Measurements from ENCODE around the gene SLC18A2.

SLC18A2 gene

DNA sequence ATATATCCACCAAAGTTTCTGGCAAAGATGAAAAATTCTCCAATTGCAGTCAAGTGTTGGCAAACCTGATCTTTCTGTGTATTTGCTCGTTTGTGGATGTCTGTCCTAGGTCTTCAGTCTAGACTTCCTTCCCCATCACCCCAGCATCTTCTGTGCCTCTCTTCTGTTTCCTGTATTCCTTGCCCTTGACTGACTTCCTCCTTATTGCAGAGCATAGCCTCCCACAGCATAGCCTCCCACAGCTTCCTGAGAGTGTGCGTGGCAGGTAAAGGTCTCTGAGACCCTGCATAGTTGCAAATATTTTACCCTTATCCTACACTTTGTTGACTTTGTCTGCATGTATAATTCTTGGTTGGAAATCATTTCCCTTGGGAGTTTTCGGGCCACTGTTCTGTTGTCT is 18.4 kb downstream of the SLC18A2 start:
- peaks cover 3% of the 10 kb centered on the region; the same call in 1 of the 2 replicates for H3K27me3 ChIP-seq (ENCODE audit: control insufficient read depth, low read length)
- no peaks in the 10 kb centered on the region for H3K36me3 ChIP-seq (ENCODE audit: control insufficient read depth, low read length)
- H3K27ac ChIP-seq (ENCODE audit: low read depth, low read length): no peak overlapping the region
- no peaks in the 10 kb centered on the region for H4K20me1 ChIP-seq (ENCODE audit: control insufficient read depth, insufficient read depth, low read depth, low read length)
- H3K79me2 ChIP-seq (ENCODE audit: control insufficient read depth, low read length): no peaks in the 10 kb centered on the region
- H3K9me3 ChIP-seq (ENCODE audit: control insufficient read depth, insufficient read depth, low read length): no peaks in the 10 kb centered on the region
- no peak overlapping the region for H3K4me3 ChIP-seq (ENCODE audit: low read length)
- no peak overlapping the region for H3K4me2 ChIP-seq (ENCODE audit: low read length)
- TF ChIP-seq, protein P1, sequence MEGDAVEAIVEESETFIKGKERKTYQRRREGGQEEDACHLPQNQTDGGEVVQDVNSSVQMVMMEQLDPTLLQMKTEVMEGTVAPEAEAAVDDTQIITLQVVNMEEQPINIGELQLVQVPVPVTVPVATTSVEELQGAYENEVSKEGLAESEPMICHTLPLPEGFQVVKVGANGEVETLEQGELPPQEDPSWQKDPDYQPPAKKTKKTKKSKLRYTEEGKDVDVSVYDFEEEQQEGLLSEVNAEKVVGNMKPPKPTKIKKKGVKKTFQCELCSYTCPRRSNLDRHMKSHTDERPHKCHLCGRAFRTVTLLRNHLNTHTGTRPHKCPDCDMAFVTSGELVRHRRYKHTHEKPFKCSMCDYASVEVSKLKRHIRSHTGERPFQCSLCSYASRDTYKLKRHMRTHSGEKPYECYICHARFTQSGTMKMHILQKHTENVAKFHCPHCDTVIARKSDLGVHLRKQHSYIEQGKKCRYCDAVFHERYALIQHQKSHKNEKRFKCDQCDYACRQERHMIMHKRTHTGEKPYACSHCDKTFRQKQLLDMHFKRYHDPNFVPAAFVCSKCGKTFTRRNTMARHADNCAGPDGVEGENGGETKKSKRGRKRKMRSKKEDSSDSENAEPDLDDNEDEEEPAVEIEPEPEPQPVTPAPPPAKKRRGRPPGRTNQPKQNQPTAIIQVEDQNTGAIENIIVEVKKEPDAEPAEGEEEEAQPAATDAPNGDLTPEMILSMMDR (IDR thresholded peaks at IDR 0.05; ENCODE audit: low read depth, low read length, poor library complexity, severe bottlenecking): no peak
- H3K9me2 ChIP-seq (replicated peaks; ENCODE audit: control insufficient read depth, low read length): no peaks in the 10 kb centered on the region
- peaks cover 6% of the 10 kb centered on the region for H3K4me1 ChIP-seq (ENCODE audit: control insufficient read depth, low read length)
- H3F3A ChIP-seq (ENCODE audit: control insufficient read depth, insufficient read depth): no peaks in the 10 kb centered on the region

DNA sequence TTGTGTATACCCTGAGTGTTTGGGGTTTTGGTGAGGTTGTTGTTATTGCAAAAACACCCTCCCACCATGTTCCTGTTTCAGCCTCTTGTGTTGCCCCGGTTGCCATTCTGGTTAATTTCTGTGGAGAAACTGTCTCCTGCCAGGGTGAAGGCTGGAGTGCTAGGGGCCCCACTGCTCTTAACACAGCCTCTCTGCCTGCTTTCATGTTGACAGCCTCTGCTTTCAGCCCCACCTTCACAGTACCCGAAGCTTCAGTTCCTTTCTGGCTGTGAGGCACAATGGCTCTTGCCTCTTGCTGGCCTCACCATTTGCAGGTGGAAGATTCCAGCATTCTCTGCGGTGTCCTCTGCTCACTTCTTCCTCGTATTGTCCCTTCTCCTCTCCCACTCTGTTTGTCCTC is 19.2 kb downstream of the SLC18A2 start:
- no peaks in the 10 kb centered on the region for H3K9me3 ChIP-seq (ENCODE audit: control insufficient read depth, insufficient read depth, low read length)
- H3K79me2 ChIP-seq (ENCODE audit: control insufficient read depth, low read length): no peaks in the 10 kb centered on the region
- peaks cover 6% of the 10 kb centered on the region for H3K4me1 ChIP-seq (ENCODE audit: control insufficient read depth, low read length)
- H3K27ac ChIP-seq (ENCODE audit: low read depth, low read length): no peak overlapping the region
- H3K36me3 ChIP-seq (ENCODE audit: control insufficient read depth, low read length): no peaks in the 10 kb centered on the region
- H4K20me1 ChIP-seq (ENCODE audit: control insufficient read depth, insufficient read depth, low read depth, low read length): no peaks in the 10 kb centered on the region
- H3K4me3 ChIP-seq (ENCODE audit: low read length): no peak overlapping the region
- no peak overlapping the region for H3K4me2 ChIP-seq (ENCODE audit: low read length)
- peaks cover 3% of the 10 kb centered on the region; the same call in 1 of the 2 replicates for H3K27me3 ChIP-seq (ENCODE audit: control insufficient read depth, low read length)
- TF ChIP-seq, protein P1 (IDR thresholded peaks at IDR 0.05; ENCODE audit: low read depth, low read length, poor library complexity, severe bottlenecking): no peak
- no peak for TF ChIP-seq EZH2phosphoT487 (IDR thresholded peaks at IDR 0.05; ENCODE audit: borderline replicate concordance, low read length)
- H3F3A ChIP-seq (ENCODE audit: control insufficient read depth, insufficient read depth): no peaks in the 10 kb centered on the region
- no peaks in the 10 kb centered on the region for H3K9me2 ChIP-seq (replicated peaks; ENCODE audit: control insufficient read depth, low read length)

DNA sequence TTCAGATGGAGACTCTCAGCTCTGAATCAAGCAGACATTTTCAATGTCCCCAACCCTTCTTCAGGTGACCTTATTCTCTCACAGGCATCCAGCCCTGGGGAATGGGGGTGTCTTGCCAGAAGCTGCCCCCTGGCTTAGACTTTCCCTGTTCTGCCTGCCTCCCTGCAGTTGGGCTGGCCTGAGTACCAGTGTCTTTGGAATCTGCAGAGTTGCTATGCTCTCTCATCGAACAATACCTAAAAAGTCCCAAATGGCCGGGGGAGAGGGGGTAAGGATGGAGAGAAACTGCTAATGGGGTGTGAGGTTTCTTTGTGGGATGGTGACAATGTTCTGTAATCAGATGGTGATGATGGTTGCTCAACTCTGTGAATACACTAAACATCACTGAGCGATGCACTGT is 20.6 kb downstream of the SLC18A2 start:
- no peaks in the 10 kb centered on the region for H3K9me3 ChIP-seq (ENCODE audit: control insufficient read depth, insufficient read depth, low read length)
- H3K4me2 ChIP-seq (ENCODE audit: low read length): no peak overlapping the region
- H3K79me2 ChIP-seq (ENCODE audit: control insufficient read depth, low read length): no peaks in the 10 kb centered on the region
- no peaks in the 10 kb centered on the region for H3K9me2 ChIP-seq (replicated peaks; ENCODE audit: control insufficient read depth, low read length)
- TF ChIP-seq, protein P1 (IDR thresholded peaks at IDR 0.05; ENCODE audit: low read depth, low read length, poor library complexity, severe bottlenecking): no peak
- TF ChIP-seq EZH2phosphoT487 (IDR thresholded peaks at IDR 0.05; ENCODE audit: borderline replicate concordance, low read length): no peak
- H3F3A ChIP-seq (ENCODE audit: control insufficient read depth, insufficient read depth): no peaks in the 10 kb centered on the region
- peaks cover 6% of the 10 kb centered on the region for H3K4me1 ChIP-seq (ENCODE audit: control insufficient read depth, low read length)
- peaks cover 3% of the 10 kb centered on the region; the same call in 1 of the 2 replicates for H3K27me3 ChIP-seq (ENCODE audit: control insufficient read depth, low read length)
- H3K4me3 ChIP-seq (ENCODE audit: low read length): no peak overlapping the region
- no peaks in the 10 kb centered on the region for H4K20me1 ChIP-seq (ENCODE audit: control insufficient read depth, insufficient read depth, low read depth, low read length)
- H3K36me3 ChIP-seq (ENCODE audit: control insufficient read depth, low read length): no peaks in the 10 kb centered on the region
- no peak overlapping the region for H3K27ac ChIP-seq (ENCODE audit: low read depth, low read length)
